Measurements from ENCODE around the gene SEC24D.

SEC24D gene

GRCh38 chr4:118759481-118759880, 76.4 kb downstream of the SEC24D start (continued):
- TF ChIP-seq ZBTB6 (tag by site-specific recombination; IDR thresholded peaks at IDR 0.05) (no peak), ZNF214 (tag by site-specific recombination; IDR thresholded peaks at IDR 0.05; ENCODE audit: borderline replicate concordance) (no peak), ZNF146 (tag by site-specific recombination; IDR thresholded peaks at IDR 0.05) (no peak), ZNF837 (tag by site-specific recombination; IDR thresholded peaks at IDR 0.05) (no peak), ZNF449 (tag by site-specific recombination; IDR thresholded peaks at IDR 0.05) (no peak), ZNF391 (tag by site-specific recombination; IDR thresholded peaks at IDR 0.05; ENCODE audit: borderline replicate concordance, low read depth) (no peak), ZNF239 (tag by site-specific recombination; IDR thresholded peaks at IDR 0.05) (no peak), ZNF701 (tag by site-specific recombination; IDR thresholded peaks at IDR 0.05) (no peak), ZNF423 (tag by site-specific recombination; IDR thresholded peaks at IDR 0.05) (no peak), KLF1 (tag by site-specific recombination; IDR thresholded peaks at IDR 0.05) (no peak)

- CTCF ChIA-PET = no interaction called here
- H3K36me3 ChIP-seq (ENCODE audit: control insufficient read depth in 2 of 2, insufficient read depth in 1 of 2, low read length in 2 of 2) = peaks cover 0 to 20% of the 10 kb centered on the region in 2 experiments; a peak in 1 of 3 replicates
These were observed 77.6 kb downstream of the SEC24D start for GRCh38 chr4:118758293-118758692.

GRCh38 chr4:118757761-118758251, 78.1 kb downstream of the SEC24D start:
- TF ChIP-seq PRDM6 (tag by site-specific recombination; IDR thresholded peaks at IDR 0.05) = peak; percentile 33; the same call in 1 of the 2 replicates
- TF ChIP-seq ZNF624 (tag by site-specific recombination; IDR thresholded peaks at IDR 0.05) = no peak
- ChIA-PET POLR2A (no interaction called here), CTCF (interaction anchor here (1.0 kb wide), 1 partner anchor 17 kb away, joined by 3 read pairs; no protein-coding TSS in a partner anchor)
- no peak overlapping the region for H3K4me3 ChIP-seq (ENCODE audit: low read depth, low read length)
- no peak overlapping the region for H3K27ac ChIP-seq (ENCODE audit: extremely low read depth, low read depth, low read length)
- no peaks in the 10 kb centered on the region; the same call in 1 of the 2 replicates for H3K4me1 ChIP-seq (ENCODE audit: control insufficient read depth, insufficient read depth, low read length)
- peaks cover 0 to 20% of the 10 kb centered on the region in 2 experiments; a peak in 1 of 3 replicates for H3K36me3 ChIP-seq (ENCODE audit: control insufficient read depth in 2 of 2, insufficient read depth in 1 of 2, low read length in 2 of 2)
- H3K9me3 ChIP-seq (ENCODE audit: control insufficient read depth, insufficient read depth, low read depth, low read length) = no peaks in the 10 kb centered on the region

More at GRCh38 chr4:118758293-118758692, 77.6 kb downstream of the SEC24D start:
- TF ChIP-seq ZNF488 (tag by site-specific recombination; IDR thresholded peaks at IDR 0.05) (no peak), ZNF544 (tag by site-specific recombination; IDR thresholded peaks at IDR 0.05) (no peak), ZNF391 (tag by site-specific recombination; IDR thresholded peaks at IDR 0.05; ENCODE audit: borderline replicate concordance, low read depth) (no peak)
- POLR2A ChIA-PET = no interaction called here
- H3K9me3 ChIP-seq (ENCODE audit: control insufficient read depth, insufficient read depth, low read depth, low read length) = no peaks in the 10 kb centered on the region
- no peak overlapping the region for H3K27ac ChIP-seq (ENCODE audit: extremely low read depth, low read depth, low read length)
- H3K4me1 ChIP-seq (ENCODE audit: control insufficient read depth, insufficient read depth, low read length) = no peaks in the 10 kb centered on the region; the same call in 1 of the 2 replicates
- no peak overlapping the region for H3K4me3 ChIP-seq (ENCODE audit: low read depth, low read length)

GRCh38 chr4:118756958-118757357, 79.0 kb downstream of the SEC24D start:
- POLR2A ChIA-PET = no interaction called here
- Histone ChIP-seq H3K4me1 (ENCODE audit: control insufficient read depth, insufficient read depth, low read length) (no peaks in the 10 kb centered on the region; the same call in 1 of the 2 replicates), H3K27ac (ENCODE audit: extremely low read depth, low read depth, low read length) (no peak overlapping the region), H3K9me3 (ENCODE audit: control insufficient read depth, insufficient read depth, low read depth, low read length) (no peaks in the 10 kb centered on the region), H3K36me3 (ENCODE audit: control insufficient read depth in 2 of 2, insufficient read depth in 1 of 2, low read length in 2 of 2) (peaks cover 0 to 23% of the 10 kb centered on the region in 2 experiments; a peak in 1 of 3 replicates), H3K4me3 (ENCODE audit: low read depth, low read length) (no peak overlapping the region)
- CTCF ChIA-PET = interaction anchor here (1.0 kb wide), 1 partner anchor 17 kb away, joined by 3 read pairs; no protein-coding TSS in a partner anchor
- no peak for TF ChIP-seq ZNF341 (tag by site-specific recombination; IDR thresholded peaks at IDR 0.05; ENCODE audit: low read depth)
- no peak for TF ChIP-seq SETDB1 (IDR thresholded peaks at IDR 0.05; ENCODE audit: insufficient read length, low read length)
- TF ChIP-seq ZNF449 (tag by site-specific recombination; IDR thresholded peaks at IDR 0.05) = no peak
- TF ChIP-seq ZNF16 (tag by site-specific recombination; IDR thresholded peaks at IDR 0.05; ENCODE audit: low read depth) = no peak
- TF ChIP-seq TSHZ1 (tag by site-specific recombination; IDR thresholded peaks at IDR 0.05; ENCODE audit: borderline replicate concordance) = no peak

Measured in HEK293 (cell line).